Measurements from ENCODE around the gene C6orf118.

The C6orf118 gene

DNA sequence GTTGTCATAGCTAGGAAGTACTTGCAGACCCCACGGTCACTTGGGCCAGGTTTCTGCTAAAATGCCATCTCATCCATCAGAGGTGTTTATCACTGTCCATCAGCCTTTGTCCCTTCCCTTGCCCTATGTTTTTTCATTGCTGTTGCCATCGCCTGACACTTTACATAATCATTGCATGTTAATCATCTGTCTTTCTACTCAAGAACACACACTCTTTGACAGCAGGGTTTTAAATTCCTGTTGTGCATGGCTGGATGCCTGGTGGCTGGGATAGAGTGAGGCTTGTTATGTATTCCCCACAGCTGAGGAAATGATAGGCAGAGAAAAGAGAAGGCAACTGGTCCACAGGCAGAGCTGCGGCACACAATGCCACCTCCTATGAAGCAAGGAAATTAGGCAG, 11.7 kb upstream of the C6orf118 start:
- H3K9me3 ChIP-seq (ENCODE audit: severe bottlenecking) = peaks cover 4% of the 10 kb centered on the region
- peaks cover 6% of the 10 kb centered on the region for H3K27me3 ChIP-seq (ENCODE audit: insufficient read depth, low read depth, severe bottlenecking)
- H3K36me3 ChIP-seq = no peaks in the 10 kb centered on the region
- H3K4me3 ChIP-seq (ENCODE audit: low read depth, low read length) = no peak overlapping the region
- no peak overlapping the region for H3K27ac ChIP-seq
- DNase-seq = no peak
- TF ChIP-seq CTCF (IDR thresholded peaks at IDR 0.05; ENCODE audit: low read depth, low read length) = no peak

GRCh38 chr6:165317723-165318122, 8.3 kb upstream of the C6orf118 start:
- Histone ChIP-seq H3K4me3 (ENCODE audit: low read depth, low read length) (no peak overlapping the region), H3K36me3 (no peaks in the 10 kb centered on the region), H3K27me3 (ENCODE audit: insufficient read depth, low read depth, severe bottlenecking) (peaks cover 6% of the 10 kb centered on the region), H3K27ac (no peak overlapping the region), H3K9me3 (ENCODE audit: severe bottlenecking) (peaks cover 4% of the 10 kb centered on the region)
- no peak for TF ChIP-seq CTCF (IDR thresholded peaks at IDR 0.05; ENCODE audit: low read depth, low read length)
- DNase-seq = no peak

GRCh38 chr6:165306955-165307354, 2.5 kb downstream of the C6orf118 start:
- TF ChIP-seq CTCF (IDR thresholded peaks at IDR 0.05; ENCODE audit: low read depth, low read length) = no peak
- no peak overlapping the region for H3K4me3 ChIP-seq (ENCODE audit: low read depth, low read length)

GRCh38 chr6:165301372-165302246, 7.8 kb downstream of the C6orf118 start:
- no peak for DNase-seq
- H3K27ac ChIP-seq = no peak overlapping the region
- no peak for TF ChIP-seq CTCF (IDR thresholded peaks at IDR 0.05; ENCODE audit: low read depth, low read length)
- H3K4me3 ChIP-seq (ENCODE audit: low read depth, low read length) = no peak overlapping the region
- no peaks in the 10 kb centered on the region for H3K9me3 ChIP-seq (ENCODE audit: severe bottlenecking)
- H3K27me3 ChIP-seq (ENCODE audit: insufficient read depth, low read depth, severe bottlenecking) = peaks cover 7% of the 10 kb centered on the region
- H3K36me3 ChIP-seq = no peaks in the 10 kb centered on the region

More at GRCh38 chr6:165306955-165307354, 2.5 kb downstream of the C6orf118 start:
- no peak overlapping the region for H3K27ac ChIP-seq
- H3K27me3 ChIP-seq (ENCODE audit: insufficient read depth, low read depth, severe bottlenecking) = peaks cover 11% of the 10 kb centered on the region
- H3K36me3 ChIP-seq = no peaks in the 10 kb centered on the region
- no peak for DNase-seq
- no peaks in the 10 kb centered on the region for H3K9me3 ChIP-seq (ENCODE audit: severe bottlenecking)

GRCh38 chr6:165300422-165300936, 8.9 kb downstream of the C6orf118 start:
- H3K9me3 ChIP-seq (ENCODE audit: severe bottlenecking) = no peaks in the 10 kb centered on the region
- no peaks in the 10 kb centered on the region for H3K36me3 ChIP-seq
- no peak overlapping the region for H3K27ac ChIP-seq
- no peak for TF ChIP-seq CTCF (IDR thresholded peaks at IDR 0.05; ENCODE audit: low read depth, low read length)
- H3K4me3 ChIP-seq (ENCODE audit: low read depth, low read length) = no peak overlapping the region
- no peak for DNase-seq
- peaks cover 7% of the 10 kb centered on the region for H3K27me3 ChIP-seq (ENCODE audit: insufficient read depth, low read depth, severe bottlenecking)
